ENCODE data around the gene AFF1.

GRCh38 chr4:86908251-86908657, 26.6 kb upstream of the AFF1 start:
- TF ChIP-seq CTCF (IDR thresholded peaks at IDR 0.05; ENCODE audit: poor library complexity) (no peak), EZH2 (IDR thresholded peaks at IDR 0.05; ENCODE audit: borderline replicate concordance) (no peak), EZH2phosphoT487 (IDR thresholded peaks at IDR 0.05; ENCODE audit: low read depth, severe bottlenecking, unreplicated experiment) (no peak)
